B cell (primary cell): ENCODE measurements around the gene RBP3. TPM values are rescaled to one million over a fixed set of nuclear protein-coding genes. Genes with fewer than 3 reads are reported as not detected.

Experiments
- ATAC-seq: fragments of 200-7000 bp; cut with Tn5 transposase; one replicate; pipeline ENCODE4 v1.10.0; 2021; ENCODE audit warnings: low read depth, mild to moderate bottlenecking, moderate number of reproducible peaks, moderate library complexity
- CTCF ChIA-PET: fragments of 350-600 bp; sonication (Branson Sonifier 250); formaldehyde crosslinking; loops from one replicate; lab custom pipeline; 2021; ENCODE audit warnings: antibody characterized with exemption, inconsistent platforms; lab: Charles Lee
- POLR2A ChIA-PET: fragments of 350-600 bp; sonication (Branson Sonifier 250); formaldehyde crosslinking; loops from one replicate; lab custom pipeline; 2021; ENCODE audit warnings: antibody characterized with exemption; lab: Charles Lee
- DNase-seq: peaks from one replicate; pipeline ENCODE4 v3.0.0; 2013
- H2AFZ ChIP-seq: 2 replicates; pipeline ENCODE4 v1.6.1; 2012; ENCODE audit warnings: mild to moderate bottlenecking, low read depth, low read length; ENCODE audit not compliant: insufficient read depth, poor library complexity, severe bottlenecking
- H3K27ac ChIP-seq, 2 donors: 1 replicate in 1 of 2; 2 replicates in 1 of 2; pipeline ENCODE4 v1.5.1; 2012 to 2013; ENCODE audit warnings: low read length in 2 of 2, mild to moderate bottlenecking in 2 of 2, moderate library complexity in 1 of 2
- H3K27me3 ChIP-seq, 4 experiments: fragments of 200-600 bp in 1 of 4; sonication (generic) in 1 of 4; replicated peaks in 1 of 4; 1 replicate in 2 of 4; 2 replicates in 2 of 4; pipeline versions ENCODE4 v1.6.1 to v1.7.0; 2013 to 2016; ENCODE audit warnings: low read length in 3 of 4, mild to moderate bottlenecking in 2 of 4, mixed read lengths in 1 of 4, moderate library complexity in 1 of 4; ENCODE audit not compliant: insufficient read depth in 4 of 4, control insufficient read depth in 3 of 4; ENCODE audit errors: control extremely low read depth in 1 of 4
- H3K36me3 ChIP-seq, 2 experiments: replicated peaks in 1 of 2; 1 replicate in 1 of 2; 2 replicates in 1 of 2; pipeline versions ENCODE4 v1.6.1 to v1.7.1; 2013; ENCODE audit warnings: low read length in 1 of 2; ENCODE audit not compliant: insufficient read depth in 2 of 2, control insufficient read depth in 1 of 2; ENCODE audit errors: control extremely low read depth in 1 of 2, extremely low read depth in 1 of 2
- H3K4me1 ChIP-seq, 2 donors: fragments of 200-600 bp in 1 of 2; sonication (generic) in 1 of 2; 1 replicate in 1 of 2; 2 replicates in 1 of 2; pipeline versions ENCODE4 v1.5.1 to v1.6.1; 2013 to 2017; ENCODE audit warnings: low read length in 2 of 2; ENCODE audit not compliant: control insufficient read depth in 2 of 2, insufficient read depth in 2 of 2
- H3K4me2 ChIP-seq: replicated peaks from 2 replicates; pipeline ENCODE3; 2012; ENCODE audit warnings: mild to moderate bottlenecking, low read depth, low read length; ENCODE audit not compliant: poor library complexity, severe bottlenecking
- H3K4me3 ChIP-seq, 5 experiments: fragments of 200-600 bp in 1 of 5; sonication (generic) in 1 of 5; 1 replicate in 3 of 5; 2 replicates in 2 of 5; pipeline versions ENCODE4 v1.5.1 to v1.7.0; 2011 to 2016; ENCODE audit warnings: low read length in 4 of 5, mild to moderate bottlenecking in 4 of 5, low read depth in 2 of 5, control low read depth in 1 of 5, moderate library complexity in 1 of 5; ENCODE audit not compliant: insufficient read depth in 1 of 5; ENCODE audit errors: control extremely low read depth in 1 of 5, extremely low read depth in 1 of 5
- H3K79me2 ChIP-seq: fragments of 200-600 bp; sonication (generic); one replicate; pipeline ENCODE4 v1.6.0; 2016; ENCODE audit warnings: low read length; ENCODE audit not compliant: control insufficient read depth, insufficient read depth
- H3K9ac ChIP-seq: fragments of 200-600 bp; sonication (generic); 2 replicates; pipeline ENCODE4 v1.6.1; 2017; ENCODE audit warnings: mild to moderate bottlenecking, low read length, moderate library complexity
- H3K9me3 ChIP-seq, 3 donors: one replicate each; pipeline versions ENCODE4 v1.6.1 to v1.7.1; 2013; ENCODE audit warnings: low read length in 2 of 3; ENCODE audit not compliant: control insufficient read depth in 2 of 3, insufficient read depth in 1 of 3; ENCODE audit errors: control extremely low read depth in 1 of 3
- H4K20me1 ChIP-seq: 2 replicates; pipeline ENCODE4 v1.6.0; 2012; ENCODE audit warnings: mild to moderate bottlenecking, low read length; ENCODE audit not compliant: insufficient read depth, control insufficient read depth, poor library complexity, severe bottlenecking
- H3K27ac Mint-ChIP-seq: one replicate; pipeline ENCODE4 v1.8.0; 2021; ENCODE audit warnings: mixed read lengths
- H3K27me3 Mint-ChIP-seq: one replicate; pipeline ENCODE4 v1.8.0; 2021; ENCODE audit warnings: mixed read lengths
- H3K4me1 Mint-ChIP-seq: one replicate; pipeline ENCODE4 v1.8.0; 2021; ENCODE audit warnings: mixed read lengths
- H3K4me3 Mint-ChIP-seq: one replicate; pipeline ENCODE4 v1.8.0; 2021; ENCODE audit warnings: mixed read lengths
- H3K9me3 Mint-ChIP-seq: one replicate; pipeline ENCODE4 v1.8.0; 2022; ENCODE audit warnings: mixed read lengths; ENCODE audit not compliant: insufficient read depth
- EZH2 ChIP-seq: IDR thresholded peaks from 2 replicates; pipeline ENCODE4 v1.6.1; 2012; ENCODE audit warnings: borderline replicate concordance, low read depth, mild to moderate bottlenecking, moderate library complexity, low read length; ENCODE audit not compliant: insufficient read depth, poor library complexity, severe bottlenecking
- WGBS: methylation state at CpG from one replicate; pipeline ENCODE4 v1.1.5; 2013; ENCODE audit warnings: missing lambda C conversion rate; ENCODE audit not compliant: insufficient coverage; 5-methylcytosine and 5-hydroxymethylcytosine counted together
- intact Hi-C: fragments of 100-400 bp; cut with micrococcal nuclease; formaldehyde crosslinking; loops from one replicate; pipeline ENCODE4 v1.10.0; 2022
- polyA plus RNA-seq: library from polyadenylated mRNA; depleted of rRNA; stranded (reverse); fragments of >200 nt; gene quantifications from 2 replicates; pipeline ENCODE4 v1.2.3, GENCODE V29; 2012
- total RNA-seq, 2 donors: library from RNA; stranded (reverse); fragments of 120-200 nt in 1 of 2; gene quantifications; 1 replicate in 1 of 2; 2 replicates in 1 of 2; pipeline versions ENCODE4 v1.2.3 to v1.2.4, GENCODE V29; 2013 to 2022
- TF ChIP-seq, protein P1 (sequence below): fragments of 200-600 bp; IDR thresholded peaks from one replicate; pipeline ENCODE4 v1.8.0; 2022; ENCODE audit warnings: antibody characterized with exemption, mild to moderate bottlenecking

Gene RBP3
- total and polyA plus RNA-seq, 2 donors (not counting 1 experiment from before 2014, with no cell fraction given), result not detected

DNA sequence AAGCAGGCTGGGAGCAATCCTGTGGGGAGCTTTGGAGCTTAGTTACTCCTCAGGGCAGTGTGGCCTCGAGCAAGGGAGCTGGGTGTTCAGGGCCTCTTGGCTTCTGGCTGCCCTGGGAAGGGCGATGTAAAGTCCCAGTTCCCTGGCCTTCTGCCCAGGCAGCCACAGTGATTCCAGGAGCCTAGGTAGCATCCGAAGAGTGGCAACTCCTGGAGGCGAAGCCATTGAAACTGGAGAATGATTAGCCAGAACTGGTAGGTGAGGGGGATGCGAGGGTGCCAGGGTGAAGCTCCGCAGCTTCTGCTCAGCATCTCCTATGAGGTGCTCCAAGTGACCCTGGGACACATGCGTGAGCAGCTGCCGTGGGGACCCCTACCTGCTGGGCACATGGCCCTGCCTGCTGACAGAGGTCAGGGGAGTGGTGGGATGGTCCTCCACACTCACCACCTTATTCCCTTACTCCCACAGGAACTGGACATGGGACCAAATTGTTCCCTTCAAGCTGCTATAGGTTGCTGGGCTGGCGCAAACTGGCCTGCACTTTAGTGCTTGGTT is 33.7 kb upstream of the RBP3 start:
- ATAC-seq (no peak), DNase-seq (no peak)
- H3K4me3 ChIP-seq, result no peak overlapping the region
- H3K4me2 ChIP-seq, result no peak overlapping the region
- no peaks in the 10 kb centered on the region for H4K20me1 ChIP-seq
- H3K4me1 ChIP-seq, result no peaks in the 10 kb centered on the region
- TF ChIP-seq, protein P1, sequence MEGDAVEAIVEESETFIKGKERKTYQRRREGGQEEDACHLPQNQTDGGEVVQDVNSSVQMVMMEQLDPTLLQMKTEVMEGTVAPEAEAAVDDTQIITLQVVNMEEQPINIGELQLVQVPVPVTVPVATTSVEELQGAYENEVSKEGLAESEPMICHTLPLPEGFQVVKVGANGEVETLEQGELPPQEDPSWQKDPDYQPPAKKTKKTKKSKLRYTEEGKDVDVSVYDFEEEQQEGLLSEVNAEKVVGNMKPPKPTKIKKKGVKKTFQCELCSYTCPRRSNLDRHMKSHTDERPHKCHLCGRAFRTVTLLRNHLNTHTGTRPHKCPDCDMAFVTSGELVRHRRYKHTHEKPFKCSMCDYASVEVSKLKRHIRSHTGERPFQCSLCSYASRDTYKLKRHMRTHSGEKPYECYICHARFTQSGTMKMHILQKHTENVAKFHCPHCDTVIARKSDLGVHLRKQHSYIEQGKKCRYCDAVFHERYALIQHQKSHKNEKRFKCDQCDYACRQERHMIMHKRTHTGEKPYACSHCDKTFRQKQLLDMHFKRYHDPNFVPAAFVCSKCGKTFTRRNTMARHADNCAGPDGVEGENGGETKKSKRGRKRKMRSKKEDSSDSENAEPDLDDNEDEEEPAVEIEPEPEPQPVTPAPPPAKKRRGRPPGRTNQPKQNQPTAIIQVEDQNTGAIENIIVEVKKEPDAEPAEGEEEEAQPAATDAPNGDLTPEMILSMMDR, result no peak
- TF ChIP-seq EZH2, result no peak
- no peak overlapping the region for H2AFZ ChIP-seq
- intact Hi-C loops, result no loop called here
- Mint-ChIP-seq H3K4me3 (no peak overlapping the region), H3K27ac (no peak overlapping the region), H3K9me3 (no peaks in the 10 kb centered on the region), H3K27me3 (peaks cover 3% of the 10 kb centered on the region), H3K4me1 (no peaks in the 10 kb centered on the region)
- CTCF ChIA-PET, result interaction anchor here (1.1 to 10.0 kb wide), 5 partner anchors 9 to 295 kb away, joined by 4 to 201 read pairs (median 5); no protein-coding TSS in a partner anchor
- H3K79me2 ChIP-seq, result no peaks in the 10 kb centered on the region
- WGBS, result 92% methylated on average over 7 of the region's 9 CpGs
- no peaks in the 10 kb centered on the region for H3K9me3 ChIP-seq
- no peak overlapping the region for H3K27ac ChIP-seq
- no peak overlapping the region for H3K9ac ChIP-seq
- H3K36me3 ChIP-seq, result no peaks in the 10 kb centered on the region
- POLR2A ChIA-PET, result no interaction called here
- H3K27me3 ChIP-seq, result no peaks in the 10 kb centered on the region

DNA sequence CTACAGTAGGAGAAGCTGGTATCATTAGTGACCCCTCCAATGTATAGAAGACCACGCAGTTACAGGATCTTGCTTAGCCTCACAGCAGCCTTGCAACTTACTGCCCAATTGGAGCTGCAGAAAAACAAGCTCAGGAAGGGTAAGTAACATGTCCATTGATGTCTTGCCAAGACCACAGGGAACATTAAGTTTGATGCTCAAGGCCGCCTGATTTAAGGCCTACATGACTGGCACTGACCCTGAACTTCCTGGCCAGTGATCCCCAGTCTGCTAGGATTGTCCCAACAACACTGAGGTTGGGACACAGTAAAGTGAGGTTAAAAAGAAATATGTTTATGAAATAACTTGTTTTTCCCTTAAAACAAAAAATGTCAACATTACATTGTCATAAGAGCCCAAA is 32.7 kb upstream of the RBP3 start:
- H3K36me3 ChIP-seq, result no peaks in the 10 kb centered on the region
- TF ChIP-seq EZH2, result no peak
- TF ChIP-seq, protein P1, result no peak
- no peaks in the 10 kb centered on the region for H3K79me2 ChIP-seq
- DNase-seq, result no peak
- no peak overlapping the region for H3K4me3 ChIP-seq
- intact Hi-C loops, result no loop called here
- H4K20me1 ChIP-seq, result no peaks in the 10 kb centered on the region
- H3K27me3 ChIP-seq, result no peaks in the 10 kb centered on the region
- H2AFZ ChIP-seq, result no peak overlapping the region
- H3K4me2 ChIP-seq, result no peak overlapping the region
- H3K9ac ChIP-seq, result no peak overlapping the region
- Mint-ChIP-seq H3K27me3 (peaks cover 3% of the 10 kb centered on the region), H3K4me1 (no peaks in the 10 kb centered on the region), H3K9me3 (no peaks in the 10 kb centered on the region), H3K27ac (no peak overlapping the region), H3K4me3 (no peak overlapping the region)
- ChIA-PET CTCF (interaction anchor here (1.7 to 10.0 kb wide), 3 partner anchors 9 to 290 kb away, joined by 4 to 201 read pairs (median 83); no protein-coding TSS in a partner anchor), POLR2A (no interaction called here)
- no peaks in the 10 kb centered on the region for H3K9me3 ChIP-seq
- H3K27ac ChIP-seq, result no peak overlapping the region
- H3K4me1 ChIP-seq, result no peaks in the 10 kb centered on the region
- no peak for ATAC-seq
- WGBS, result 89% methylated on average over 2 of the region's 2 CpGs
